Activated T-cell treated with anti-CD3 and anti-CD28 coated beads for 4 hours (primary cell): ENCODE measurements around the gene SOX6.

Source experiments
- DNase-seq: peaks from one replicate; pipeline ENCODE4 v3.0.0-alpha.2; 2020

Gene SOX6

DNA sequence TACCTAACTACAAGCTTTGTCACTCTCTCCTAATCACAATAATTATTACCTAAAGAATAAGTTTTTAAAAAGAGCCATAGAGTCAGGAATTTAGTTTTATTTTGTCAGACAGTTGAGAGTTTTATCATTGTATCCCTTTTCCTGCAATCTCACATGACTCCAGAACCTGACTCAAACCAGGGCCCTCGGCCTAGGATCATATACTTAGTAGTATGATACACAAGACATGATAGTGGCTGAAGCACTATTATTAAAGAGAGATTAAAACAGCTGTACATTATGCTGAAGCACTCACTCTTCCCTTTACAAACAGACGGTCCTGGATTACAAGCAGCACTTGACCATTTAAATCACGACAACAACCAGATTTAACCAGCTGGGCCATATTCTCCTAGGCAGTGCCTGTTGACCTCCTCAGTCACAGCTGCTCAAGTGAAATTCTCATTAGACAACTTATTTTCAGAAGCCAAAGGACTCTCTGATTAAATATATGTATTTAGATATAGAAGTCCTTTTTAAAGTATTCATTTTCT is 44.0 kb downstream of the SOX6 start:
- no peak for DNase-seq

DNA sequence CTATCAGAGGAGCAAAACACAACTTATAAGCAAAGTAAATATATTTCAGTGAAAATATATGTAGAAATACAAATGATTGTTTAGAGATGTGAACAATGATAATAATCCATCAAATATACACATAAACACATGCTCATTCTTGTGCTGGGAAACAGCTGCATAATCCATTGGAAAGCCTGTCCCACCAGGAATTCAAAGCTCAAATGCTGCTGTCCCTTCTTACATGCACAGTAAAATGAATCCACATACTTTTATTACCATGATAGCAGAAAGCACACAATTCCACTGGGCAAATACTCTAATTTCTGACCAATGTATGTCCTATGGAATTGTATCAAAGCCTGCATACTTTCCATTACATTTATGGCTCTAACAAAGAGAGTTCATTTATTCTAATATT is 44.5 kb downstream of the SOX6 start:
- no peak for DNase-seq

DNA sequence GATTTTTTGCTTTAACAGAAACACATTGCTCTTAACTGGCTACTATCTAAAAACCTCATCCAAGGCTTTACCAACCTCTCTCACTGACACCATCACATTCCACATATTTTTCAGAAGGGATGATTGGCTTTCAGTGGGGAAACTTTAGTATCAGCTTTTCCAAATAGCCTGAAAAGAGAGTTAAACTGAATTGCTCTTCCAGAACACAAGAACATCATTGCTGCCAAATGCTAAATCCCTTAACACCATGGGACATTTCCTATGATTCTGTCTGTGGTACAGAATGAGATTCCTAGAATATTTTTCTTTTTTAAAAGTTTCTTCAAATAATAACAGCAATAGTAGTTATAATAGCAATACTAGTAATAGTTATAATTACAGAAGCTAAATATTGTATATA is 45.4 kb downstream of the SOX6 start:
- no peak for DNase-seq

DNA sequence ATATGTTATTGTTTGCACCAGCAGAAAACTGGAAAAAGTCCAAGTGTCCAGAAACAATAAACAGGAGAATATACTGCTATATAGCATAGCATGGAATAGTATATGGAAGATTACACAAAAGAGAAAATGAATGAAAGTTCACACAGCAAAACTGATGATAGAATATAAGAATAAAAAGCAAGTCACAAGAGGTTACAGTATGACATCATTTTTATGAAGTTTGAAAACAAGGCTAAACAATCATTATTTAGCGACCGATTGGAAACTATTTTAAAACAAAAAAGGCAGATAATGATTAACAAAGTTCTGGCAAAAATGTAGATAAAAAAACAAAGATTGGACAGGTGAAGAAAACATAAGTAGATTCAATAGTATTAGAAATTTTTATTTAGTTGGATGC is 47.1 kb downstream of the SOX6 start:
- DNase-seq = no peak

DNA sequence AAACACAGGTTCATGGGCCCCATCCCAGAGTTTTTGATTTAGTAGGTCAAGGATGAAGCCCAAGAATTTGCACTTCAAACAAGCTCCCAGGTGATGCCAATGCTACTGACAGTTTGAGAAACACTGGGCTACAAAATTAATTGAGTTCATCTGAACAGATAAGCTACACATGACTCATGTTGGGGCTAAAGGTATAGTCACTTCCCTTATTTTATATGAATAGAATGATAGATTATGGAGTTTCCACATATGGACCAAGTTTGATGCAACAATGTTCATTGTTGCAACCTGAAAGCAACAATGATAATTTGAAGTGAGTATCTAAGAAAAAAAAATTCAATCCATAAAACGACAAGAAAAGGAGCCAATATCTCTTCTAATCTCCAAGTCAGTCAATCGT is 54.9 kb downstream of the SOX6 start:
- no peak for DNase-seq

DNA sequence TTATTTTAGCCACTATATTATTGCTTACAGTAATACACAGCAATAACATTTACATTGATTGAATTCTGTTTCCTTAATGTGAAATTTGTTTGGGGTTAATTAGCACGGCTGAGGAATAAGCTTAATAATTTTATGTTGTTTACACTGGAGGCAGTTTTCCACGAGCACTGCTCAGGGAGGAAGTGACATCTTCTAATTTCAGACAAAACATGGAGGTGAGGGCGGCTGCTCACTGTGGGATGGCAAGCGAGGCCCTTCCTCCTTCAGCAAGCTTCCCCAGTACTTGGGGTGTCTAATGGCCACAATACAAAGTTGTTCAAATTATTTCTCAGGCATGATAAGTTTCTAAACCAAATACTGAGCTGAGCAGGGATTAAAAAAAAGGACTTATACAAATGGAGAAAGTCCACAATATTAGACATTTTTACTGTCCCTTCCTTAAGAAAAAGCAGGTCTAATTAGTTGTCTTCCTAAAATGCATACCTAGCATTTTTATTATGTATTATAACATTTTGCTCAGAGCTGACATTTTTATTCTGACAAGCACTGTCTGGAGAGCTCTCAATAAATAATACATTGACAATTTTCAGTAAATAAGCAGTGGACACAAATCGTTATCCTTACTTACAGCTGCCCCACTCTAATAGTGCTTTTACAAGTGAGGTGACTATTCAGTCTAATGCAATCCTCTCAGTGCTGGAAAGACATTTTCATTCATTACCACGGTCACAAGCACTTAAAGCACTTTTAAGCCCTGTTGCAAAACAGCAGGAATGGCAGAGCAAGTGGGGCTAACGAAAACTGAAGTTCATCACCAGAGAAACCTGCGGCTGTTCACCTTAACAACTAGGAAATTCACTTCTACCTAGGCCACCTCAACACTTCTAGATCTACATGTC is 56.2 kb downstream of the SOX6 start:
- DNase-seq = no peak

DNA sequence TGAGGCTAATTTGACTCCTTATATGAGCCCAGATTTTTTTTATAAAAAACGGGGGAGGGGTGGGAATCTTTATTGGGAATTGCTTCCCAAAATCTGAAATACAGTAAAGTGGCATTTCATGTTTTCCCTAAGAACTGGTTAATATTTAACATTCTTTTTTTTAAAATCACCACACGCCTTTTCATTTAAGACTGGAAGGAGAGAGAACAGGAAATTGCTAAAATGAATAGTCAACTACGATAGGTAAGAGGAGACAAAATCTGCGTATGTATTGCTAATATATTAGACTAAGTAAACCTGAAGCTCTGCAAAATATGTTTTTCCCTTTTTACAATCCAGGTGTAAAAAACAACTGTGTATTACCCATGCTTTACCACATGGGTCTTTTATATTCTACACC is 57.0 kb downstream of the SOX6 start:
- no peak for DNase-seq

DNA sequence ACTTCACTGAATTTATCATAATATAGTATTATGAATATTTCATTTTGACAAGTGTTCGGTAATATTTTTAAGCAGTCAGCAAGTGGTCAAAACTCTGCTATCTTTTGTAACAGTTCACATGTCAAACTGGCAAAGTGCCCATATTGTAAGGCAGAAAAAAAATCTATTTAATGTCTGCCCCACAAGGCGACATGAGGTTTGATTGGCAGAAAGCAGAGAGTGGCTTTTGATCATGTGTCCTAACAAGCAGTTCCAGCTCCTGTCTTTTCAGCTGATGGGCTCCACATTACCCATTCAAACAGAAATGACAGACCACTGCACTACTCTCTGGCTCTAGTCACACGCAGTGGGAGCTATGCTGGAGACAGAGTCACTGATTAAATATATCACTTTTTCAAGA is 59.0 kb downstream of the SOX6 start:
- DNase-seq = no peak

DNA sequence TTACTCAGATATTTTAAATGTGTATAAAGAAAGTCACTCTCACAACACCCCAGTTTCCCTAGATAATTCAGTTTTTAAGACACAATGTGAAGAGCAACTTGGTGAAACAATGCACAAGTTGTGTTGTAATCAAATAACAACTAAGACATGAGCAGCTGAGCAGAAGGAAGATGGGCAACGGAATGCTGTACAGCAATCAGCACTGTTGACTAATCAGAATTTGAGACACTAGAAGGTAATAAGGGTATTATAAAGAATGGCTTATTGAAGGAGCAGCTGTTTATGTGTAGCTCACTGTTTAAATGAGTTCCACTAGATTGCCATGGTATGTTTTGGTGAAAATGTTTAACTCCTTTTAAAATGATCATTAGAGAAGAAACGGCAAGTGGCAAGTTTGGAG is 60.1 kb downstream of the SOX6 start:
- no peak for DNase-seq

DNA sequence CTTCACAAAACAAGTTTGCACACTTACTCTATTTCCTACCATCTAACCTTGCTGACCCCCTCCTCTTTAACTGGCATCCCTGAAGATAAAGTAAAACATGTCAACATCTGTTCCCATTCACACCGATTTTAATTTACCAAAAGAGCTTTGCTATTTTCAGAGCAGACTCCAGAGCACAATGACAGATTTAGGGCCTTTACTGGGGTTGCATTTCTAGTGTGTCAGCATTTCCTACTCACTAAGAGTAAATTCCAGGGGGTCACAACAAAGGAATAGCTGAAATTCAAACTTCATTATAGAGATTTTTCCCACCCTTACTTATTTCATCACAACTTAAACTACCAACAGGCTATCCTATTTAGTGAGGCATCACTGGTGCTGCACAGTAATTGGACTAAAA is 60.8 kb downstream of the SOX6 start:
- no peak for DNase-seq

DNA sequence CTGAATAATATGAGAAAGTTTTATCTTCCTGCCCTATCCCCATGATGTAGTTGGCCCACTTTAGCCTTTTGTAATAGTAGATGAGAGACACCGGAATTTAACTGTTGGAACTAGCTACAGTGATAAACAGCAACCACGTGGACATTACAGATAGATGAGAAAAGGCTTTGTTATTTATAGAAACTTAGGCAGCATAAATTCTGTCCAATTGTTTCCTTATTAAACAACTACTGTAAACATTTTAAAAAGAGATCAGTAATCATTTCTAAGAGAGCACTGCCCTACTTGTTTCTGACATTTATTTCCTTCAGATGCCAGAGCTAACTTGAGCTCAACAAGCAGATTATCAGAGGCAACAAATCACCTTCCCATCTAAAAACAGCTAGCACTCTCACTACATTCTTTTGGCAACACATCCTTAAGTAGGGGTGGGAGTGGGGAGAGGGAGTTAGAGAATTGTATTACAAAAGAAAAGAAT is 63.1 kb downstream of the SOX6 start:
- DNase-seq = no peak

DNA sequence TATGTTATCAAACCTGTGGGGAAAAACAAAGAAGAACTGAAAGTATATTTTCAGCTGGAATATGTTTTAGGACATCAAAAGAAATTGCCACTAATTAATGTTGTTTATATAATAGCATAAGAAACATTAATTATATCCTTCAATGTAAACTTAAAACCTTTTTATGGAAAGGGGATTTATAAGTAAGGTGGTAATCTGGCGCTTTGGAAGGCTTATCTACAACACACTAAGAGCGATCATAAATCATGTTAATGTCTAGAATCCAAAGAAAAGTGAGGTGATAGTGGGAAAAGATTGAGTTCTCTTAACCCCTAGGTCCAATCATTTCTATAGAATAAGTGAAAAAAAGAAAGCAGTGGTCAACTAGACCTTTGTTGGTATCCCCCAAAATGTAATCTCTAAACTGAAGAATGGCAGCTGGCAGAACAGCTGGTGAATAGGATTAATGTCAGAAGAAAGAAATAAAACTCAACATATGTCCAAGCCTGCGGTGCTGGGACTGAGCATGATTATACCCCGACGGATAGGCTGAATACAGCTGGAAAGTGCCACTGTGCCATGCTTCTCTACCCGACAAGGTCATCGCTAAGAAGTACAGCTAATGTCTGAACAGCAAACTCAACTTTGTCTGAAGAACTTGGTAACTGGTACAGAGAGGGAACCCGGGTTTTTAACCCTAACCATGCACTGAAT is 64.0 kb downstream of the SOX6 start:
- DNase-seq = no peak

DNA sequence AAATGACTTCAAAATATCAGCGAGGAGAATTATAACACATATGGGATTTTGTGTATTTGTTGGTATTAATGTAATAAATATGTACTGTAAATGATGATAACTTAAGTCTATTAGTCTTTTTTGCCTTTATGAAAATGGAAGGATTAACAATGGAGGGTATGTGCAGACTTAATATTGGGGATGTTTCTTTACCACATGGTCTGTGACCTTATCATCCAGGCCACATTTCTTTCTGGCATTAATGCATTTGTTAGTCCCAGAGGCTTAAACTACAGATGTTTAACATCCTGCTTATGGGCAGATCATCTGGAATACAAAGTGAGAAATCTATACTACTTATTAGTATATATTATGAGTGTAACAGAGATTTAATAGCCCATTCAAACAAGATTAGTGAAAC is 64.6 kb downstream of the SOX6 start:
- DNase-seq = no peak

DNA sequence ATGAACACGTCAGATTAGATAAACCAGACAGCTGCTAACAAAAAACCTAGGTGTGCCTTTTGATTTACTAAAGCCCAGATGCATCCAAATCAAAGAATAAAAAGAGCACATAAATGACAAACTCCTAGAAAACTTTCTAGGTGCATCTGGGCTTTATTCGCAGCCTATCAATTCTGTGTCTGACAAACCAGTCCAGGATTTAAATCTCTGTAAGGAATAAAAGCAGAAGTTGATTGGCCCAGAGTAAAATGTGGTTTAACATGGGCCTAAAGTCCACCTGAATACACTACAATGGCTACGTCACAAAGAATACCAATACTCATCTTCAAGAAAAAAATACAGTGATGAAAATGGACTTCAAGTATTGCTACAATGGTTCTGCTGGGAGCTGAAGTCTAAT is 66.8 kb downstream of the SOX6 start:
- no peak for DNase-seq

DNA sequence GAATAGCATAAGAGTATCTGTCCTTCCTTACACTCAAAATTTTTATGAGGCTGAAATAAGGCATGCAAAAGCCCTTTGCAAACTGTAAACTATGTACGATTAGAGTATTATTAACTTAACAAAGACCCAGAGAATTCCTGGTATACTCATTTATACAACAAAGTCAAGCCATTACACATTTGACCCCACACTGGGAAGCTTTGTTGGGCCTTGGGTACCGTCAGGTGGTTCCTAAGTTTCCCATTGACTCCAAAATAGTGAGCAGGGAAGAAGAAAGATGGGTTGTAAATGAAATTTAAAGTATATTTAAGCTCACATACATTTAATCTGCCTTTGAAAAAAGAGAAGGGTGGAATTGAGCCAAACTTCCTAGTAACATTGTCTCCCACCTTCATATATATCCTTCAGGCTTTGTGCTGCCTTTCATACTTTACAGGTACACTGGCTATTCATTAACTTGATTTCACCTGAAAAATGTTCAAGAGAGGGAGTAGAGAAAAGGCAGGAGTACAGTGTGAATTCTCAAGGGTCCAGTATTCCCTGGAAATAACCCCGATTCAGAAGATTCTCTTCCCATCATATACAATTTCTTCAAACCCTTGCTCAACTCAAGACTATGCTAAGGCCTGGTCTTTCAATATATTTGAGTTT is 68.6 kb downstream of the SOX6 start:
- no peak for DNase-seq

DNA sequence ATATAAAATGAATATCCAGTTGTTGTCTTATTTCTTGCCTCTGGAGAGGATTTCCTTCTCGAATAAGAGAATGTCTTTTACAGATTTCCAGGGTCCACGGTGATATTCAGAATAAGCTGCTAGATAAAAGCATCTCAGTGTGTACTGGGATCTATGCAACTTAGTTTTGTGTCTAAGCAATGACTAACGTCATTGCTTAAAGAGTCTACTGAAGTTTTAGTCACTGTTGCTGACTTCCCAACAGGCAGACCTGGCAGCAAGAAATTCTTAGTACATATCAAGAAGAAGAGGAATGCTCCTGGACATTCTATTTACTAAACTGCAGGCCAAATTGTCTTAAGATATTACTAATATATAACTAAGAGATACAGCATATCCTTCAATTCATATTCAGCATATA is 70.3 kb downstream of the SOX6 start:
- no peak for DNase-seq

DNA sequence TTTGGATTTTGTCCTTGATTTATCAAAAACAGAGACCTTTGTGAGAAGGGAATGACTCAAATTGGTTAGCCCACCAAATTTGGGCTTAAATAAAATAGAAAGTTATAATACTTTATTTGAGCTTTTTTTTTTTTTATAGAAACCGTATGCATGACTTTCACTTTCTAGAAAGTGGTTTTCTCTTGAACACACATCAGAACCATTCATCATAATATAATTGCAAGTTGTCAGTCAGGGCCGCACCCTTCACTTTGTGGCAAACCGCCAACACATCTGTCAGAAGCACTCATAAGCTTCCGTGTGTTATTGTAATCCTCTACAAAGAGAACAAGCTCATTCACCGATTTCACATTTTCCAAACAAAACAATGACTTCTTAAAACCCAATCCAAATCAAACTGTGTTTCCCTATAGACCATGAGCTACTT is 76.1 kb downstream of the SOX6 start:
- no peak for DNase-seq

DNA sequence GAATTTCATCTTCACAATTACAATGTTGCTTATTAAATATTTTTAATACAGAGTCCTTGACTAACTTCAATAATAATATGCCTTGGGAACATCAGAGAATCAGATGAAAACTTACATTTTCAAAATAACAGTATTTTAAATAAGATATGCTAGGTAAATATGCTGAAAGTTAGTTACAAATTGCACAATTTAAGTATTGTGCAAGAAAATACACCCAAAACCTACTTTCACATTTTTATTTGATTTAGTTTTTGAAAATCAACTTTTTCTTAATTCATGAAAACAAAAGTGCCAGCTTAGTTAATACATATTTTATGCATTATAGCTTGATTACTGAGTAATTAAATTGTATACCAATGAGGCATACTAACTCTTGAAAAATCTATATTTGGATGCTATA is 76.8 kb downstream of the SOX6 start:
- DNase-seq = no peak

DNA sequence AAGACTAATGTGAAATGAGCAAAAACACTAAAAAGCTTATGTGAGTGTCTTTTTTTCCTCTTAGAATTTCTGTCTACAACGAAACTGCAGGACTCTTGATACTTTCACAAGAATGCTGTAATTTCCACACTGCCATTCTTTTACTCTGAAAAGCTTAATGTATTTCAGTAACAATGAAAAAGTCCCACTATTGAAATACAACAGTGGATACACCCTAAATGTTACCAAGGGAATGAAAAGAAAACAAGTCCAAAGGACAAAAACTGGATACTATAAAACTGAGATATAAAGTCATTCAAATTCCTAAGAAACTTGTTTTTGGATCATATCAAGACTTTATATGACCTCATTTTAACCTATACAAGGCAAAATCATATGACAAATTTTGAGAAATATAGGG is 77.4 kb downstream of the SOX6 start:
- DNase-seq = no peak

DNA sequence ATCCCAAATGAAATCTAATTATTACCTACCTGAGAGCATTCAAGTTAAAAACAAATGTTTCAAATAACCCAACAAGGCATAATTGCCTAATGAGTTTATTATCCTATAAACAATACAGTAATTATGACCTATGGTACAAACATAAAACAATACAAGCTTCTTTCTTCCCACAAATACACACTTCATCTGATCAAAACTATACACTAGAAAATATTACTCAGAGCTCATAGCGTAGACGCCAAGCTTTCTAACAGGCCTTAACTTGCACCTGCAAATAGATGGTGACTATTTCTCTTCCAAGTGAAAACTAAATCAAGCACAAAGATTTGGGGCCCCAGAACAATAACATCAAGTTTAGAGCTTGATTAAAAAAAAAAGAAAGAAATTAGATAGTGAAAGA is 78.1 kb downstream of the SOX6 start:
- no peak for DNase-seq

DNA sequence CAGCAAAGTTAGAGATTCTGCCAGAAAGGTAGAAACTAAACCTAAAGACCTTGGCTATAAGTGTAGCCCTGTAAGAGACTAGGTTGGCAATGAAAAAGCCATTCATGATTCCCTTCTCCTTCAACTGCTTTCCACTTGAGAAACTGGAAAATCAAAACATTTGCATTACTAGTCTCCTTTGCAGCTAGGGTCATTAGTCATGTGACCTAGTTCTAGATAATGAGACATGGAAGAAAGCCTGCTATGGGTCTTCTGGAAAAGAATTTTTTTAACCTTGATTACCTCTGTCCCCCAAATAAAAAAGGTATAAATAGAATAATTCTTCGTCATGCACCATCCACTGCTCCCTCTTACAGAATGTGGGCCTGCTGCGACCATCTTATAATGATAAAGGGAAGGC is 80.1 kb downstream of the SOX6 start:
- no peak for DNase-seq

DNA sequence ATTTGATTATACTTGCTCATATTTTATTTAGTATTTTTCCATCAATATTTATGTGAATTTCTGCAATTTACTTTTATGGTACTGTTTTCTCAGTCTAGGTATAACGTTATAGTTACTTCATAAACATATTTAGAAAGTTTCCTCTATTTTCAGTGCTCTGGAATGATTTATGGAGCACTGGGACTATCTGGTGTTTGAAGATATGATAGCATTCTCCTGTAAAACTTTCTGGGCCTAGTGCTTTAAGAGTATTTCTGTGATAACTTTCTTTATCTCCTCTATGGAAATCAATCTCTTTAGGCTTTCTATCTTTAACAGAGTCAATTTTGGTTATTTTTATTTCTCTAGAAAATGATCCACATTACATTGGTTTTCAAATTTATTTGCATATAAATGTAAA is 85.1 kb downstream of the SOX6 start:
- DNase-seq = no peak

DNA sequence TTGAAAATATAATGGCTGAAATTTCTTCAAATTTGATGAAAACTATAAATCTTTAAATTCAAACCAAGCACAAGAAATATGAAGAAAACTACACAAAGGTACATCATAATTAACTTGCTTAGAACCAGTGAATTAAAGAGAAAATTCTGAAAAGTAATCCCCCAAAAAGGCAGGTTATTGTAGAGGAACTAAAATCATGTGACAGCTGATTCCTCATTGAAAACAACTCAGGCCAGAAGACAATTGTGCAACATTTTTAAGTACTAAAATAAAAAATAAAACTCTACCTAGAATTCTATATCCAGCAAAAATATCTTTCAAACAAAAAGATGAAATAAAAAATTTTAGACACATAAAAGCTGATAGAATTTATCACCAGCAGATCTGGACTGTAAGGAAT is 90.3 kb downstream of the SOX6 start:
- DNase-seq = no peak

DNA sequence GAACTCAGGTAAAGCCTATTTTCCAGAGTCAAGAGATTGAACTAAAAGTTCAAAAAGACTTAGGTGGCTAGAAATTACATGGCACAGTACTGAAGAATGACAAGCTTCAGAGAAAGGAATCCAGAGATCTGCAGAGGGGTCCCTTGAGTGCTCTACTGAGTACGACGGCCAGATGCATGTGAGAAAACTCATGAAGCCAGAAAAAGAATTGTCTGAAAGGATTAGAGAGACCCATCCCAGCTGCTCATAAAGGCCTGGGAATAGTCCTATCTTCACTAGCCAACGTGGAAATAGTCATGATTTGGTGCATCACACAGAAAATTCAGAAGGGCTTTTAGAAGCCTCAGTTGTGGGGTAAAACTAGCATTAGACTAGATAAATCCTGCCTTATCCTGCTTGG is 91.3 kb downstream of the SOX6 start:
- DNase-seq = no peak
